ENCODE measurements around the gene IL1R2.

- TF ChIP-seq CTCF (IDR thresholded peaks at IDR 0.05) (no peak), POLR2A (IDR thresholded peaks at IDR 0.05) (no peak)
Observed at GRCh38 chr2:102010902-102011301, 19.1 kb downstream of the IL1R2 start.

Measured in Peyer's patch (tissue), 4 donors.